HG02884 (cell line): ENCODE results near the gene BRD9.
"Not testable (repeated sequence)": the region's sequence is repeated elsewhere in the genome, so short reads cannot be mapped to it uniquely, and the experiment has no call there.

ENCODE experiments used
- ATAC-seq: cut with Tn5 transposase; IDR thresholded peaks from one replicate; pipeline ENCODE4 v1.9.1; 2021; ENCODE audit warnings: mild to moderate bottlenecking, moderate library complexity; ENCODE audit not compliant: unreplicated experiment

The BRD9 gene

DNA sequence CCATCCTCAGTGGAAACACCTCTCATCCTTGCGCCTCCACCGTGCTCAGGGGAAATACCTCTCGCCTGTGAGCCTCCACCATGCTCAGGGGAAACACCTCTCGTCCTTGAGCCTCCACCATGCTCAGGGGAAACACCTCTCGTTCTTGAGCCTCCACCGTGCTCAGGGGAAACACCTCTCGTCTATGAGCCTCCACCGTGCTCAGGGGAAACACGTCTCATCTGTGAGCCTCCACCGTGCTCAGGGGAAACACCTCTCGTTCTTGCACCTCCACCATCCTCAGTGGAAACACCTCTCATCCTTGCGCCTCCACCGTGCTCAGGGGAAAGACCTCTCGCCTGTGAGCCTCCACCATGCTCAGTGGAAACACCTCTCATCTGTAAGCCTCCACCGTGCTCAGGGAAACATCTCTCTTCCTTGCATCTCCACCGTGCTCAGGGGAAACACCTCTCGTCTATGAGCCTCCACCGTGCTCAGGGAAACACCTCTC, 46.0 kb downstream of the BRD9 start:
- not testable (repeated sequence) for ATAC-seq

DNA sequence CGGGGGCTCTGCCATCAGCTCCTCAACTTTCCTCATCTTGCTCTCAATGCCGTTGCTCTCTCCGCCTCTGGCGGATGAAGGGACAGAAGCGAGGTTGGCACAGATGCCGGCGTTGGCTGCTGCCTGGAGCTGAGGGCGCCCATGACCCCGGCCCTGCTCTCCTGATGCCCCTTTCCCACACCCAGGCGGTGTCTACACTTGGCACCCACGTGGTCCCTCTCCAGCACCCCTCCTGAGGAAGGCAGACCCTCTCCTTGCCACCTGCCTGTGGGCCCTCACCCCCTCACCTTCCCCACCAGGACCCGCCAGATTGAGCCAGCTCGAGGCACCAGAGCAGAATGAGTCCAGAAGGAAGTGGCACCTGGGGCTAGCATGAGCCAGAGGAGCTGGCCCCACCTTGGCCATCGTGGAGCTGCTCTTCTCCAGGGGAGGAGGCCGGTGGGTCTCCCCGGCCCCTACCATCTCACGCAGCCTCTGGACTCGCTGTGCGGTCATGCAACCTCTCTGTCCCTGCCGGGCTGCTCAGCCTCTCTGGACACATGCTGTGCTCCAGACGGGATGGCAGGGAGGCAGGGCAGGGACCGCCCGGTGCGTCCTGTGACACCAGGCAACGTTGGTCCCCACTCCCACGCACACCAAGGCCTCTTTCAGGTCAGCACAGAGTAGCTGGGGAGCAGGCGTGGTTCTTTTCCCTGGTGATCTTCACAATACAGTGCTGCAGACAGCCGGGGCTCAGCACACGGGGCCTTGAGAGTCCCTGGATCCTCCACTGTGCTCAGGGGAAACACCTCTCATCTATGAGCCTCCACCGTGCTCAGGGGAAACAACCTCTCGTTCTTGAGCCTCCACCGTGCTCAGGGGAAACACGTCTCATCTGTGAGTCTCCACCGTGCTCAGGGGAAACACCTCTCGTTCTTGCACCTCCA, 46.7 kb downstream of the BRD9 start:
- ATAC-seq = not testable (repeated sequence)

DNA sequence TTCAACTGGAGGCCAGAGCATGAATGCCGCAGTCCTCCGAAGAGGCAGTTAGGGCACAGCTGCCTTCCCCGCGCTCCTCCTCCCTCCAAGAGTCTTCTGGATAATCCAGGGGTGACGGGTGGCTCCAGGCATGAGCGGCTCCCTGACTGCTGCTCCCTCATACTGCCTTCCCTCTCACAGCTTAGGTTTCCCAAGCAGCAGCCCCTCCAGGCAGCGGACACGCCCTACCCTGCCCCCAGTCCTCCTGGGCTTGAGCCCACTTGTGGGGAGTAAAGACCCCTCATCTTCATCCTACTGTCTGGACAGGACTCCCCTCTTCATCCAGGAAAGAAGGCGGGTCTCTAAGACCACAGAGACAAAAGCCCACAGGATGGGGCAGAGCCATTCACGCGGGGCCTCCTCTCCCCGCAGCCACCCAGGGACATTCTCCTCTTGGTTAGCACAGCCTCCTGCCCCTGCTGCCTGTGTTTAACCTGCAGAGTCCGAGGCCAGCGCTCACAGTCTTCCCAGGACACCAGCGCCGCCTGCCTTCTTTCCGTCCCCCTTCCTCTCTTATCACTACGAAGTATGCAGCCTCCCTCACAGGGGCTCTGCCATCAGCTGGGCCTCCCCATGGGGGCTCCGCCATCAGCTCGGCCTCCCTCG, 47.4 kb downstream of the BRD9 start:
- ATAC-seq = not testable (repeated sequence)

DNA sequence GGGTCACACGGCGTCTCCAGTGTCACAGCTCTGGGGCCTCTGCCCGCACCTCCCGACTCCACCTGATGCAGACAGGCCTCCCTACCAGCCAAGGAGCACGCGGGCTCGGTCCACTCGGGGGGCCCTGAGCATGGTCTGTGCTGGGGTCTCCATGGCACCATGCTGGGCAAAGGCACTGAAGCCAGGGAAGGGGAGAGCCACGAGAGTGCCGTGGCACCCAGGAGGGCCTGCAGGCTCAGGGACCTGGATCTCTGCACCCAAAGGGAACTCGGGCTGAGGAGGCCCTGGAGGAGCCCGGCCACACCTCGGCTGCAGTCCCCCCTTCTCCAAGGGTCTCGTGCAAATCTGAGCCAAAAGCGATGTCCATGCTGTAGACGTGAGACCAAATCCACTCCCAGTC, 48.2 kb downstream of the BRD9 start:
- ATAC-seq = not testable (repeated sequence)

DNA sequence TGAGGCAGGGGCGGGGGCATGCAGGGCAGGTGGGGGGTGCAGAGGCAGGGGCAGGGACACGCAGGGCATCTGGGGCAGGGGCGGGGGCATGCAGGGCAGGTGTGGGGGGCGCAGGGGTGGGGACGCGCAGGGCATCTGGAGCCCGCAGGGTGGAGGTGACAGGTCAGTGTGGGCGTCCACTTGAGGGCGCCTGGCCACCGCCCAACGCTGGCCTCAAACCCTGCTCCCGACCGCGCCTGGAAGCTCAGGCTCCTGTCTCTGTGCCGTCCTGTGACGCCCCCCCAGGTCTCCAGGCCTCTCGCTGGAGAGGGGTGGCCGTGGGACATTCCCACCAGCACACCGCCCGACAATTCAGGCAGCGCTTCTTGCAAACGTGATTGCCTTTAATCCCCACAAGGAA, 48.7 kb downstream of the BRD9 start:
- ATAC-seq = not testable (repeated sequence)

DNA sequence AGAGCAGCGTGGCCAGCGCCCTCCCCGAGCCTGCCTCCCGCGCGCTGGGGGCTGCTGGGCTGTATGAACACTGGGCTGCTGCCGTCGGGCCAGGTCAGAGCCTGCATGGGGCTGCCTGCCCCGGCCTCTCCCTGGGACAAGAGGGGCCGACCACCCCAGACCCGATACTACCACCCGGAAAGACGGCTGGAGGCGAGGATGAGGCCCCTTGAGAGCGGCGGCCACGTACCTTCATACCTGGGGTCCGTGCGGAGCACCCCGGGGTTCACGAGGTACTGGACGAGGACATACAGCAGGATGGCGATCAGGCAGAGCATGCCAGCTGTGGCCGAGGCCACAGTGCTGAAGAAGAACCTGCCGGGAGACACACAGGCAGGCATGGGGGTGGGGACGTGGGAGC, 49.2 kb downstream of the BRD9 start:
- not testable (repeated sequence) for ATAC-seq

DNA sequence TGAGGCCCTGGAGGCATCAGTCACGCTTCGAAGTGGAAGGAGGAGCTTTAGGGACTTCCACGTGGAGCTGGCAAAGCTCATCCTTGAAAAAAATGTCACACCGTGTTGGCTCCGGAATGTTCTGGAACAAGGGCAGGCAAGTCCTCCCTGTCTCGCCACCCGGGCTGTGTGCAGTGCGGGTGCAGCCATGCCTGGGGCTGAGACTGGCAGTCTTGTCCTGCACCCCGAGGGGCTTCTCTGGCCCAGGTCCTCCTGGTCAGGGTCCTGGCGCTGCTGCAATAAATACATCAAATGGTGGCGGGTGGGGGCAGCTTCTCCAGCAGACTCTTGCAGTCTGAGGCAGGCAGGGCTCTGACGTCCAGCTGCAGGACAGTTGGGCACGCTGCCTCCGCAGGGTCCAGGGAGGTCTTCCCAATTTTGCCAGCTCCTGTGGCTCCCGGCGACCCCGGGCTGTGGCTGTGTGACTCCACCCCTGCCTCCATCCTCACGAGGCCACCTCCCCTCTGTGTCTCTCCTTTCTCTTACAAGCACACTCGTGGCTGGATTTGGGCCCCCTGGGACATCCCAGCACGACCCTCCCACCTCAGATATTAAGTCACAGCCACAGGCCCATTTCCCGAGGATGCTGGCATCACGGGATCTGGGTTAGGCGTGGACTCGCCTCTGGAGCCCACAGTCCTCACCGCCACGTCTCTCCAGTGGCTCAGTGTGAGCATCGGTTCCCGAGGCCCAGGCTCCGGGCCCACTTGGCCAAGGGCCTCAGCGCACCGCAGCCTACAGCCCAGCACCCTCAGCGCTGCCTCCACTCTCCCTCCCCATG, 50.0 kb downstream of the BRD9 start:
- not testable (repeated sequence) for ATAC-seq

DNA sequence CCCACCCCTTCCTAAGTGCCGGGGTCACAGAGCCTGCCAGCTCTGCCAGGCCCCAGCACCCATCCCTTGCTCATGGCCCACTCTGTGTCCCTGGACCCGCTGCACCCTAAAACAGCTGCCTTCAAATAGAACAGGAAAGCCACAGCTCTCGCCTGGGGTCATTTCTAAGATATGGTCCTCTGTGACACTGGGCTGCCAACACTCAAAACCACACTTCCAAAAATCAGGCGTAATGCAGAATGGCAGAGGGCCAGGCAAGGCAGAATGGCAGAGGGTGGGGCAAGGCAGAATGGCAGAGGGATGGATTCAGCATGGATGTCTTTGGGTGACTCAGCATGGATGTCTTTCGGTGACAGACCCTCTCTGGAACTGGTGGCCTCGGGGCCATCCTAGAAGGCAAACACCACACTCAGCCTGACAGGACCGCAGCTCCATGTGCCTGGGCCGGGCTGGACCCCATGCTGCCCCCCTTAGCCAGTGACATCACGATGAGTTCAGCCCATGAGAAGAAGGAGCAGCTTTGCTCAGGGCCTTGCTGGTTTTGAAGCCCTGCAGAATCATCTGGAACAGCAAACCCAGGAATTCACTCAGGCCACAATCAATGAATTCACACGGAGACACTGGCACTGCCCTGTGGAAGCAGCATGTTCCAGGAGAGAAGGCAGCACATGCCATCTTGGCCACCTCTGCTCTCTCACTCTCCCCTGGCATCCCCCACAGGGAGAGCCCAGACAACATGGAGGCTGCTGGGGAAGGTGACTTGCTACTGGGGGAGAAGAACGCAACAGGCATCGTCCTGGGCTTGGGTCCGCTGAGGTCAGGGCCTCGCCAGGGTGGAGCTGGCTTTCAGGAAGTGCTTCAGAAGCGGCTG, 50.8 kb downstream of the BRD9 start:
- not testable (repeated sequence) for ATAC-seq

DNA sequence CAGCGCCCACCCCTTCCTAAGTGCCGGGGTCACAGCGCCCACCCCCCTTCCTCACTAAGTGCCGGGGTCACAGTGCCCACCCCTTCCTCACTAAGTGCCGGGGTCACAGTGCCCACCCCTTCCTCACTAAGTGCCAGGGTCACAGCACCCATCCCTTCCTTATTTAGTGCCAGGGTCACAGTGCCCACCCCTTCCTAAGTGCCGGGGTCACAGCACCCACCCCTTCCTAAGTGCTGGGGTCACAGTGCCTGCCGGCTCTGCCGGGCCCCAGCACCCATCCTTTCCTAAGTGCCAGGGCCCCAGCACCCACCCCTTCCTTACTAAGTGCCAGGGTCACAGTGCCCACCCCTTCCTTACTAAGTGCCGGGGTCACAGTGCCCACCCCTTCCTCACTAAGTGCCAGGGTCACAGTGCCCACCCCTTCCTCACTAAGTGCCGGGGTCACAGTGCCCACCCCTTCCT, 51.6 kb downstream of the BRD9 start:
- ATAC-seq = not testable (repeated sequence)

DNA sequence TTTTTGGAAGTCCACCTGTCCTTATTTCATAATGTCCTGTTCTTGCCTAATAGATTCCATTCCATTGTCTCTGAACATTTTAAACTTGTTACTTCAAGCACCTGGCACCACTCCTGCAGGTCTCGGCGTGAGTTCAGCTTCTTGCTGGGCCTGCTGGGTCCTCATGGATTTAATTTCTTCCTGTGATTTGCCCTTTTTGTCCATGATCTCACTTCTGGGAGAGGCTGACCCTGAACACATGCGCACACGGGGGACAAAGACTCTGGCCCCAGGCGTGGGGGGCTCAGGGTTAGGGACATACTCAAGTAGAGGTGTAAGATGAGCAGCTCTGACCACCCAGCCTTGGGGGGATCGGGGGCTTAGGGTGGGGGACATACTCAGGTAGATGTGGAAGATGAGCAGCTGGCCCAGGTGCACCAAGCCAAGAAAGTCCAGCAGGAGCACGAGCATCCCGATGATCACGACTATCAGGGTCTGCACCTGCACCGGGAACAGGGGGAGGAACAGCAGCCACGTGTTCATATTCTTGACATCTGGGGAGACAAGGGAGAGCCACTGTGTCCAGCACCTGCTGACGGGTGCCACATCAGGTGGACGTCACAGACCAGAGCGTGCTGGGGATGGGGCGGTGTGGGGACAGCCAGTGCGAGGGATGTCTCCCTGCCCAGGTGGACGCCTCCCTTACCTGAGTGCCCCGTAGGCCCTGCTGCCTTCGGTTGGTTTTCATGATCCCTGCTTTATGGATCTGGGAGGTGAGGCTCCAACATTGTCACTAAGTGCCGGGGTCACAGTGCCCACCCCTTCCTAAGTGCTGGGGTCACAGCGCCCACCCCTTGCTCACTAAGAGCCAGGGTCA, 52.3 kb downstream of the BRD9 start:
- not testable (repeated sequence) for ATAC-seq

DNA sequence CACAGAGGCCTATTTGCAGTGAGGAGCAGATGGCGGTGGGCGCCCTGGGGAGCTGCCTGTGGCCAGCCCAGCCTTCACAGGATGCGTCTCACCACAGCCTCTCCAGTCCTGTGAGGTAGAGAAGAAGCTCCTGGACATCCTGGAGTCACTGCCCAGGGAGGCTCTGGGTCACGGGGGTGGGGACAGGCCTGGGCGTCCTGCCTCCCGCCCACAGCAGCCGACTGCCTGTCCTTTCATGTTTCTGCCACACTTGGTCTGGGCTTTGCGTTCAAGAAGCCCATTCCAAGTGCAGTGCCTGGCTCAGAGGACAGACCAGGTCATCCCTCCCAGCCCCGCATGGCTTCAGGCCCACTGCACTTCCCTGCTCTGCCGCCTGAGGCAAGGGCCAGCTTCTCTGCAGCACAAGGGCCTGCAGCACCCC, 54.2 kb downstream of the BRD9 start:
- ATAC-seq = not testable (repeated sequence)

DNA sequence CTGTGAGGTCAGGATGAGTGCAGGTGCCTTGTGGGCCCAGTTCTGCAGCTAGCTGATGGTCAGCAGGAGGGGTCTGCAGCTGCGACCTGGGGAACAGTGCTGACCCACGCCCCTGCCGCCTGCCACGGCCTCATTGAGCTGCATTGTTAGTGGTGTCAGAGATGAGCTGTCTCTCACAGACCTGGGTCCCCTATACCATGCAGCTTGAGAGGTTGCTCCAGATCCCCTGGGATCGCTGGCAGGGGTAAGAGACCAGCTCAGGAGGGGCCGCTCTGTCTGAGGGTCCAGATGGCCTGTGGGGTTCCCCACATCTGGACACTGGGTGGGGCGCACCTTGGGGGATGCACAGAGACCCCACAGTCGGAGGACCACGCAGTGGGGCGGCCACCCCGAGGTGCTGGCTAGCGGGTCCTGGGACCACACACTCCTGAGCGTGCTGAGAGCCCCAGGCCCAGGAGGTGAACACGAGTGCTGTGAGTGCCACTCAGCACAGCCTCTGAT, 54.9 kb downstream of the BRD9 start:
- ATAC-seq = not testable (repeated sequence)

DNA sequence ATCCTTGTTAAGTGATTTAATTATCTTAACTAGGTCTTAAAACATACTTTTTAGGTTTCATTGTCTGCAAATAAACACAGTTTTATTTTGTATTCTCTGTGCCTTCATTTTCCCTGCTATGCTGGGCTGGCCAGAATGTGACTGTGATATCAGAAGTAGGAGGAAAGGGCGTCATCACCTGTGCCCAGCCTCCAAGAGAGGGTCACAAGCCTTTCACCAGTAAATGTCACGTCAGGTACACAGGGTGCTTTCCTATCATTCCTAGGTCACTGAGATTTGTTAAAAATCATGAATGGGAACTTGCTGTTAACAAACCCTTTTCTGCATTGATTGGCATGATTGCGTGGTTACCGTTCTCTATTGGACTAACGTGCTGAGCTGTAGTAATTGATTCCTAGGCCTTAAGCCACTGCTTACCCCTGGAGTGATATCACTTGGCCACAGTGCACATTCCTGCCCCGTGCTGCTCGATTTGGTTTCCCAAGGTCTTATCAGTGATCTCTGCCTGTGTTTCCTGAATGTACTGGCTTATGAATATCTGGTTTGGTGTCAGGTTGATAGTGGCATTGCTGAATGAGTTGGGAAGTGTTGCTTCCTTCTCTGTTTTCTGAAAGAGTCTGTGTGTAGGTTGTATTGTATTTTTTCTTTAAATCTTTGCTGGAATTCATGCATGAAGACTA, 56.5 kb downstream of the BRD9 start:
- not testable (repeated sequence) for ATAC-seq

DNA sequence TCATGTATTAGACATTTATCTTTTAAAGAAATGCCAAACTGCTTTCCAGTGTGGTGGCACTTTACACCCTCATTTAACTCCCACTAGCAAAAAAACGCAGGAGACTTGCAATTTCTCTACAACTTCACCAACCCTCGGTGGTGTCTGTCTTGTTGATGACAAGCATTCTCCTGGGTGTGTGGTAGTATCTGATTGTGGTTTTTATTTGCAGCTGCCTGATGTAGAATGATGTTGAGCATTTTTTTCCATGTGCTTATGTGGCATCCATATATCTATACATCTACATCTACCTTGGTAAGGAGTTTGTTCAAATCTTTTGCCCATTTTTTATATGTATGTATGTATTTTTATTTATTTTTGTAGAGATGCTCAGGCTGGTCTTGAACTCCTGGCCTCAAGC, 58.6 kb downstream of the BRD9 start:
- ATAC-seq = not testable (repeated sequence)

DNA sequence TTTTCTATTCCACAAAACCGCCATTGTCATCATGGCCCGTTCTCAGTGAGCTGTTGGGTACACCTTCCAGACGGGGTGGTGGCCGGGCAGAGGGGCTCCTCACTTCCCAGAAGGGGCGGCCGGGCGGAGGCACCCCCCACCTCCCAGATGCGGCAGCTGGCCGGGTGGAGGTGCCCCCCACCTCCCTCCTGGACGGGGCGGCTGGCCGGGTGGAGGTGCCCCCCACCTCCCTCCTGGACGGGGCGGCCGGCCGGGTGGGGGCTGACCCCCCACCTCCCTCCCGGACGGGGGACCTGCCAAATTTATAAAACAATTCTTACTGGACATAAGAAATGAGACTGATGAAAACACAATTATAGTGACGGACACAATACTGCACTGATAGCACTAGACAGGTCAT, 64.4 kb downstream of the BRD9 start:
- ATAC-seq = not testable (repeated sequence)

DNA sequence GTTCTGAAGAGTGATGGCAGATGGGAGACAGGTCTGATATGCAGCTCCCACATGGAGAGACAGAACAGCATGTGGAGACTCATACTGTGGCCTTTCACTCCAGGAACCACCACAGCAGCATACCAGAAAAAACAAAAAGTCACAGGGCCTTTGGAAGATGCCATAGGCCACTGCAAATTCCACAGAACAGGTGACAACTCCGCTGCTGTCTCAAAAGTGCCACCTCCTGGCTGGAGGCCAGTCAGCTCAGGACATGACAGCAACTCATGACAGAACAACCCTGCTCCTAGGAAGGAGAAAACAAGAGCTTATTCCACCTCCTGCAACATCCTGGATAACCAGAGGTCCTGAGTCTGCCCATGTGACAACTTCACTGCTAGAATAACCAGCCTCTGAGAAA, 67.1 kb downstream of the BRD9 start:
- not testable (repeated sequence) for ATAC-seq

DNA sequence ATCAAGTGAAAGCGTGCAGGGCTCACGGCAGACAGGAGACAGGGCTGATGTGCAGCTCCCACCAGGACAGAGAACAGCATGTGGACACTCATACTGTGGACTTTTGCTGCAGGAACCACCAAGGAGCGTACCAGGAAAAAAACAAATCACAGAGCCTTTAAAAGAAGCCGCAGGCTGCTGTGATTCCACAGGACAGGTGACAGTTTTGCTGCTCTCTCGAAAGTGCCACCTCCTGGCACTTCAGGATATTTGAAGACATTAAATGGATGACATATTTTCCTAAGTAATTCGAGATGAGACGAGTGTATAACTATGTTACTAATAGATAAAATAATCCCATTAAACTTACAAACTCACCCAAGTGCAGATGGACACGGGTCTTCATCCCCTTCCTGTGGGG, 71.1 kb downstream of the BRD9 start:
- no peak for ATAC-seq

DNA sequence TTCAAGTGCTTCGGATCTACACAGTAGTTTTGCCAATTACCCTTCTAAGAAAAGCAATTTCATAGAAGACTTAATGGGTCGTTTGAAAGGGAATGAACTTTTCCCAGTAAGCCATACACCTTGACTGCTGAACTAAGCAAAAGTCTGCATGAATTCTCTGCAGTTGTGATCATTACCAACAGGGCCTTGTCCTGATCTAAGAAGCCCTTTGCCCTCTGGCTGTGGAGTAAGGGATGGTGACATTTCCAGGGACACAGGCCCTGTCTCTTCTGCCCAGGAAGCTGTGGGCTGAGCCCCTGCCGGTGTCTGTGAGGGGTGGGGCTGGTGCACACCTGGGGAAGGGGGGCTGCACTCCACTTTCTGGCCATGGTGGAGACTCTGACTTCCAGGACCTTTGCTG, 72.4 kb downstream of the BRD9 start:
- ATAC-seq = no peak
